Smooth muscle cell (in vitro differentiated cells): ENCODE data around the gene TMED9. TPM values are rescaled to one million over a fixed set of nuclear protein-coding genes. Genes with fewer than 3 reads are reported as not detected.
"Not testable (repeated sequence)": the region's sequence is repeated elsewhere in the genome, so short reads cannot be mapped to it uniquely, and the experiment has no call there.

ENCODE experiments used
- DNase-seq: peaks from one replicate; lab custom pipeline; 2025; ENCODE audit not compliant: unreplicated experiment; lab: John Stamatoyannopoulos, UW
- H2AFZ ChIP-seq: fragments of 200-600 bp; sonication (generic); 2 replicates; pipeline ENCODE4 v1.6.0; 2016; ENCODE audit warnings: antibody characterized with exemption, low read depth, mild to moderate bottlenecking
- H3F3A ChIP-seq: fragments of 200-600 bp; sonication (generic); 2 replicates; pipeline ENCODE4 v1.6.0; 2017; ENCODE audit warnings: antibody characterized with exemption, low read depth
- H3K27ac ChIP-seq: fragments of 200-600 bp; sonication (generic); 2 replicates; pipeline ENCODE4 v1.5.1; 2016; ENCODE audit warnings: low read depth, mild to moderate bottlenecking
- H3K27me3 ChIP-seq: fragments of 200-600 bp; sonication (generic); 2 replicates; pipeline ENCODE4 v1.6.1; 2016; ENCODE audit warnings: low read depth, mild to moderate bottlenecking
- H3K36me3 ChIP-seq: fragments of 200-600 bp; sonication (generic); 2 replicates; pipeline ENCODE4 v1.5.1; 2016; ENCODE audit warnings: low read depth
- H3K4me1 ChIP-seq: fragments of 200-600 bp; sonication (generic); 2 replicates; pipeline ENCODE4 v1.5.1; 2016; ENCODE audit warnings: low read depth
- H3K4me2 ChIP-seq: fragments of 200-600 bp; sonication (generic); 2 replicates; pipeline ENCODE4 v1.6.0; 2016; ENCODE audit warnings: mild to moderate bottlenecking
- H3K4me3 ChIP-seq: fragments of 200-600 bp; sonication (generic); 2 replicates; pipeline ENCODE4 v1.5.1; 2016; ENCODE audit warnings: mild to moderate bottlenecking
- H3K79me2 ChIP-seq: fragments of 200-600 bp; sonication (generic); 2 replicates; pipeline ENCODE4 v1.6.0; 2016; ENCODE audit warnings: low read depth, mild to moderate bottlenecking
- H3K9ac ChIP-seq: fragments of 200-600 bp; sonication (generic); 2 replicates; pipeline ENCODE4 v1.6.0; 2016; ENCODE audit warnings: low read depth
- H3K9me3 ChIP-seq: fragments of 200-600 bp; sonication (generic); replicated peaks from 2 replicates; pipeline ENCODE4 v1.5.1; 2016; ENCODE audit warnings: low read depth
- H4K20me1 ChIP-seq: fragments of 200-600 bp; sonication (generic); 2 replicates; pipeline ENCODE4 v1.6.0; 2016; ENCODE audit warnings: low read depth
- CTCF ChIP-seq: fragments of 200-600 bp; sonication (generic); IDR thresholded peaks from 2 replicates; pipeline ENCODE4 v1.5.1; 2017; ENCODE audit warnings: borderline replicate concordance, mild to moderate bottlenecking, antibody characterized with exemption; ENCODE audit not compliant: insufficient read depth, poor library complexity, severe bottlenecking
- WGBS: methylation state at CpG from one replicate; pipeline ENCODE4 v1.1.7; 2016; ENCODE audit warnings: low lambda C conversion rate; 5-methylcytosine and 5-hydroxymethylcytosine counted together
- polyA plus RNA-seq: library from polyadenylated mRNA; unstranded; fragments of >200 nt; fragmentation: Nextera tagmentation; extraction: Ambion mirVana; gene quantifications from 2 replicates; pipeline ENCODE4 v1.2.1, GENCODE V29; 2016
- total RNA-seq: library from RNA; depleted of rRNA; stranded (reverse); fragments of >200 nt; gene quantifications from 2 replicates; pipeline ENCODE4 v1.2.3, GENCODE V29; 2014

TMED9 gene
- total and polyA plus RNA-seq, 2 experiments from 2014 or later: 224 to 662 TPM

- Histone ChIP-seq H3K4me1 (no peaks in the 10 kb centered on the region), H3K4me2 (no peak overlapping the region), H3K36me3 (no peaks in the 10 kb centered on the region), H3K27ac (no peak overlapping the region), H3K27me3 (no peaks in the 10 kb centered on the region), H2AFZ (no peak overlapping the region), H3K4me3 (no peak overlapping the region), H3F3A (no peaks in the 10 kb centered on the region), H3K9me3 (no peaks in the 10 kb centered on the region), H4K20me1 (peaks cover 7% of the 10 kb centered on the region), H3K79me2 (no peaks in the 10 kb centered on the region), H3K9ac (no peak overlapping the region)
- no peak for TF ChIP-seq CTCF
- no peak for DNase-seq
- 94% methylated on average over 6 of the region's 6 CpGs for WGBS
Observed at GRCh38 chr5:177612215-177612673, 20.2 kb downstream of the TMED9 start.

- no peak for DNase-seq
- WGBS: 98% methylated on average over 2 of the region's 2 CpGs
- H3K79me2 ChIP-seq: no peaks in the 10 kb centered on the region
Observed at GRCh38 chr5:177620560-177620959, 28.6 kb downstream of the TMED9 start.

GRCh38 chr5:177624172-177624571, 32.2 kb downstream of the TMED9 start:
- not testable (repeated sequence) for H3K79me2 ChIP-seq, H3K9me3 ChIP-seq, H3K4me3 ChIP-seq, H3K27ac ChIP-seq, H4K20me1 ChIP-seq, H3K27me3 ChIP-seq, H3K9ac ChIP-seq, DNase-seq, H2AFZ ChIP-seq, H3K4me1 ChIP-seq, H3K36me3 ChIP-seq, H3K4me2 ChIP-seq, H3F3A ChIP-seq
- whole genome bisulfite sequencing: 98% methylated on average over 10 of the region's 10 CpGs

More at GRCh38 chr5:177620560-177620959, 28.6 kb downstream of the TMED9 start:
- no peaks in the 10 kb centered on the region for H3F3A ChIP-seq
- no peak overlapping the region for H3K4me3 ChIP-seq
- H3K27me3 ChIP-seq: no peaks in the 10 kb centered on the region
- H4K20me1 ChIP-seq: no peaks in the 10 kb centered on the region
- H3K4me1 ChIP-seq: no peaks in the 10 kb centered on the region
- H3K27ac ChIP-seq: no peak overlapping the region
- no peak for TF ChIP-seq CTCF
- no peaks in the 10 kb centered on the region for H3K9me3 ChIP-seq
- peaks cover 6% of the 10 kb centered on the region for H3K36me3 ChIP-seq
- no peak overlapping the region for H2AFZ ChIP-seq
- H3K9ac ChIP-seq: no peak overlapping the region
- no peak overlapping the region for H3K4me2 ChIP-seq

- not testable (repeated sequence) for H3K79me2 ChIP-seq, H3K27ac ChIP-seq, DNase-seq
Observed at GRCh38 chr5:177630186-177630585, 38.2 kb downstream of the TMED9 start.

GRCh38 chr5:177634912-177635311, 42.9 kb downstream of the TMED9 start:
- H3K79me2 ChIP-seq, H4K20me1 ChIP-seq, H3K27ac ChIP-seq, H3K36me3 ChIP-seq, DNase-seq, H3F3A ChIP-seq, H3K4me3 ChIP-seq, H2AFZ ChIP-seq, H3K9ac ChIP-seq, H3K4me1 ChIP-seq, H3K4me2 ChIP-seq, H3K27me3 ChIP-seq, H3K9me3 ChIP-seq: not testable (repeated sequence)
- 92% methylated on average over 3 of the region's 3 CpGs for WGBS

More at GRCh38 chr5:177630186-177630585, 38.2 kb downstream of the TMED9 start:
- H3K4me3 ChIP-seq, H3K4me1 ChIP-seq, H3F3A ChIP-seq, H3K9me3 ChIP-seq, H4K20me1 ChIP-seq, H3K27me3 ChIP-seq, H2AFZ ChIP-seq, H3K9ac ChIP-seq, H3K4me2 ChIP-seq, H3K36me3 ChIP-seq: not testable (repeated sequence)

GRCh38 chr5:177645462-177645861, 53.5 kb downstream of the TMED9 start:
- H3F3A ChIP-seq, H3K4me2 ChIP-seq, H2AFZ ChIP-seq, H3K36me3 ChIP-seq, H3K79me2 ChIP-seq, DNase-seq, H4K20me1 ChIP-seq, H3K9me3 ChIP-seq, H3K4me3 ChIP-seq, H3K27me3 ChIP-seq, H3K4me1 ChIP-seq, H3K9ac ChIP-seq, H3K27ac ChIP-seq: not testable (repeated sequence)
- WGBS: no CpG with 5 or more reads among the region's 1 CpG
